HG03025 (cell line): Measurements from ENCODE around the gene ULK3.

ENCODE experiments used
- ATAC-seq: cut with Tn5 transposase; IDR thresholded peaks from one replicate; pipeline ENCODE4 v1.9.1; 2021; ENCODE audit warnings: mild to moderate bottlenecking, moderate library complexity; ENCODE audit not compliant: unreplicated experiment, low FRiP score

ULK3 gene

DNA sequence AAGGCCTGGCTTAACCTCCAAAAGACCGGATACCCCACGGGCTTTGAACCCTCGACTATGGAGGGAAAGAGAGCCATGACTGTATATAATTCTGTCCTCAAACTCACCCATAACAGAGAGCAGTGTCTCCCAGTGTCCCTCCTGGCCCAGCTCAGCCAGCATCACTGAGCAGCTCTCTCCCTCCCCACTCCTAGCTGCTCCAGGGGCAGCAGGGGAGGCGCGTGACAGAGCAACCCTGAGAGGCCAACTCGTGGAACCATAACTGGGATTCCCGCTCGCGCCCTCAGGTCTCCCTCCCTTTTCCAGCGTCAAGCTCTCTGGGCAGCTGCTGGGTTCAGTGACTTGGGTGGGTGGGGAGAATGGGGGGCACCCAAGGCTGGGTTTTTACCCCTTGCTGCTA is 17.1 kb downstream of the ULK3 start:
- no peak for ATAC-seq

DNA sequence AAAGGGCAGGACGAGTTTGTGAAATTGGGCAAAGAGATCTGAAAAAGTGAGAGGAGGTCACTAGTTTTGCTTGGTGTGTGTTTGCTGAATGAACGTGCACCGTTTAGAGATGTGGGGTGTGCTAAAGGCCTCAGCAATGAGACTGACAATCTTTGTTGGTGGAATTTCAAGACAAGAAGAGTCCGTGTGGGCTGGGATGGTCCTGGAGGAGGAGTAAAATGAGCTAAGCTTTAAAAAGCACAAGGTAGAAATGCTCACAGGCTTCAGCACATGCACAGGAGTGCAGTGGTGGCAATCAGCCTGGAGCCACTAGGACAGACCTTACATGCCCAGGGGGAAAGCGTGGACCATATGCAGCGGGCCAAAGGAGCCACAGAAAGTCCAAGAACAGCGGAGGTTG is 18.0 kb downstream of the ULK3 start:
- no peak for ATAC-seq

DNA sequence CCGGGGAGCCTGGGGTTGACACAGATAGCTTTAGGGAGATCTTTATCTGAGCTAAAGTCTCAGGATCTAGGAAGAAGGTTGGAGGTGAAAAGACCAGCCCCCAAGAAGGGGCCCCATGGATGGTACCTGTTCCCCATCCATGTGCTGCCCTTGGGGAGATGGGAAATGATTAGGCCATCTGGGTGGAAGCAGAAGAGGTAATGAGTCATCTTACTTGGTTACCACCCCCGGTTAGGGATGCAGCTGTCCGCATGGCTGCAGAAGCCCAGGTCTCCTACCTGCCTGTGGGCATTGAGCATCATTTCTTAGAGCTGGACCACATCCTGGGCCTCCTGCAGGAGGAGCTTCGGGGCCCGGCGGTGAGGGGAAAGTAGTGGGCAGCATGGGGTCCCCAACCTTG is 19.6 kb downstream of the ULK3 start:
- no peak for ATAC-seq

DNA sequence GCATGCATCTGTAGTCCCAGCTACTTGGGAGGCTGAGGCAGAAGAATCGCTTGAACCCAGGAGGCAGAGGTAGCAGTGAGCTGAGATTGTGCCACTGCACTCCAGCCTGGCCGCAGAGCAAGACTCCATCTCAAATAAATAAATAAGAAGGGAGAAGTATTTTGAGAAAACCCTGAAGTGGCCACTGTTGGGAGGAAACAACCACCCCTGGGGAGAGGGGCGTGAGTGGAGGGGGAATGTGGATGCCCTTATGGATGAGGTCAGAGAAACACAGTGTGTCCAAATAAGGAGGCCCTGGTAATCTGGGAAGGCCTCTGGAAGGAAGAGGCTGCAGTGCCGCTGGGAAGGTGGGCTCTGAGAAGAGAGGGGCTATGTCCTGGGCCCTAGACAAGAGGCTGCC is 20.7 kb downstream of the ULK3 start:
- no peak for ATAC-seq

DNA sequence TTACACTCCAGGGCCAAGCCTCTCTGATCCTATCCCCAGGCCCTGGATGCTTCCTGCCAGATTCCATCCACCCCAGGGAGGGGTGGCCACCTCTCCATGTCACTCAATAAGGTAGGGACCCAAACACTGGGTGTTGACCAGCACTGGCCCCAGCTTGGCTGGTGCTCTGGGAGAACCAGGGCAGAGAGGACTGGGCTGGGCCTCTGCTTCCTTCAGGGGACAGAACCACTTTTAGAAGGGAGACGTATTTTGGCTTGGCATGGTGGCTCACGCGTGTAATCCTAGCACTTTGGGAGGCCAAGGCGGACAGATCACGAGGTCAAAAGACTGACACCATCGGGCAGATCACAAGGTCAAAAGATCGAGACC is 21.2 kb downstream of the ULK3 start:
- ATAC-seq, result no peak

DNA sequence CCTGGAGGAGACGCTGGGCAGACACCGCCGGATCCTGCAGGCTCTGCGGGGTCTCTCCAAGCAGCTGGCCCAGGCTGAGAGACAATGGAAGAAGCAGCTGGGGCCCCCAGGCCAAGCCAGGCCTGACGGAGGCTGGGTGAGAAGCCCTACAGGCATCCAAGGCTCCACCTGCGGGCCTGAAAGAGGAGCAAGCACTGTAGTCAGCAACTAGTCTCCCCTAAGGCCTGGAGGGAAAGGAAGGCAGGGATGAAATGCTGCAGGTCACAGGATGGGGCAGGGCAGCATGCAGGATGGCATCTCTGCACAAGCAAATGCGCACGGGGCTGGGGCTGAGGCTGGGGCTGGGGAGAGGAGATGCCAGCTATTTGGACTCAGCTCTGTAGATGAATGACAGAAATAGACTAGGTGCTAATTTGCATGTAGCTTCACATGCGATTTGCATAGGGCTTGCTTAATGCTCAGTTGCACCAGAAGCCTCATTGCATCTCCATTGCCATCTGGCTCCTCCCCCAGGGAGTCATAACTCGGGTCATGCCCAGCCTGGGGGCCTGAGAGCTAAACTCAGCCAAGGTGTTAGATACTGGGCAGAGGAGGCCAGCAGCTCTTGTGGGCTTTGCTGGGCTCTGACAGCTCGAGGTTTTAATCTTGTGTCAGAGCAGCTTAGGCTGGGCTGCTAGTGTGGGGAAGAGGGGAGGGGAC is 21.7 kb downstream of the ULK3 start:
- no peak for ATAC-seq

DNA sequence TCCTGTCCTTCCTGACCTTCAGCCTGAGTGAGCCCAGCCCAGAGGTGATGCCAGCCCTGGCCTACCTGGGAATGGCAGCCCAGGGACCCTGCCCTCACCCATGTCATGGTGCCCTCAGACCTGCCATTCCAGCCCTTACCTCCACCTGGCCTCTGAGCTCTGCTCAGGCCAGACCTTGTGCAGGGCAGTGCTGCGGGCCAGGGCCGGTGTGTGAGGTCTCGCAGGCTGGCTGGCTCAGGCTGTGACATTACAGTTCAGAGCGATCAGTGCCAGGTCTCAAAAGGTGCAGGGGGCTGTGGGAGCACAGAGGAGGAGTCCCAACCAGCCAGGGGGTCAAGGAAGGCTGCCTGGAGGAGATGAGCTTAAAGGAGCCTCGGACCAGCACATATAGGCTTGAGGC is 22.9 kb downstream of the ULK3 start:
- no peak for ATAC-seq

DNA sequence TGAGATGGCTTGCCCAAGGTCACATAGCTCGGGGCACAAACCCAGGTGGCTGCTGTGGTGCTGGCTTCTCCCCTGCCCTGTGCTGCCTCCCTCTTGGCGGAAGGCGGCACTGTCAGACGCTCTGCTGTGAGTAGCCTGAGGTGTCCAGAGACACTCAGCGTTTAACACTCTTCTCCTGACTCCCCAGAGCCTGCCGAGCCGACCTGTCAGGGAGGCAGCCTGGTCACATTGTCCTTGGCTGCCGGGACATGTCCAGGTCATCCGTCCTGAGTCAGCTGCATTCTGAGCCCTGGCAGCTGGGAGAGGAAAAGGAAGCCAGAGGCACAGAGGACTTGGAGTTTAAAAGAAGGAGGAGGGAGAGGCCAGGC is 25.6 kb downstream of the ULK3 start:
- no peak for ATAC-seq

DNA sequence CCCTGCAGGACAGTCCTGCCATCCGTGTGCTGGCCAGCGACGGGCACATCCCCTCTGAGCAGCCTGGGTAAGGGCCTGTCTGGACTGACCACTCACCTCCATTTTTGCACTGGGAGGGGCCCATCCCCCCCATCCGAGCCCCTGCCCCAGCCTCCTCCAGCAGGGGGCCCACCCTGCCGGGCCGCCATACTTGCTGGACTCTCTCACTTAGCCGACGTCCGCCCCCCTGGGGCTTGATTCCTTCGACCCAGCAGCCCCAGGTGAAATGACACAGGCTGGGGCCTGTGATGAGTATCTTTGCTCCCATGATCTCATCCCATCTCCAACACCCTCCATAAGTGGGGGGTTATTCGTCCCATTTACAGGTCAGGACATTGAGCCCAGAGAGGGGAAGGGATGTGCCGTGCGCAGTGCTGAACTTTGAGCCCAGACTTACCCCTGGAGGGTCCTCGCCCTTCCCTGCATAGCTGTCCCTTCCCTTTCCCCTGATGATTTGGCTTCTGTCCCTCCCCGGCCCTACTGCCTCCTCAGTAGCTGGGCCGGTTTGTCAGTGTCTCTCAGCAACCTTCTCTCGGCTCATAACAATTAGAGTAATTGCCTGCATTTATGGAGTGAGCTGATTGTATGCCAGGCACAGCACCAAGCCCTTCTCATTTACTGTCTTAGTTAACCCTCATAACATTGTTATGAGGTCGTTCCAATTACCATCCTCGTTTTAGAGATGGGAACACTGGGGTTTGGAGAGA is 26.2 kb downstream of the ULK3 start:
- no peak for ATAC-seq

DNA sequence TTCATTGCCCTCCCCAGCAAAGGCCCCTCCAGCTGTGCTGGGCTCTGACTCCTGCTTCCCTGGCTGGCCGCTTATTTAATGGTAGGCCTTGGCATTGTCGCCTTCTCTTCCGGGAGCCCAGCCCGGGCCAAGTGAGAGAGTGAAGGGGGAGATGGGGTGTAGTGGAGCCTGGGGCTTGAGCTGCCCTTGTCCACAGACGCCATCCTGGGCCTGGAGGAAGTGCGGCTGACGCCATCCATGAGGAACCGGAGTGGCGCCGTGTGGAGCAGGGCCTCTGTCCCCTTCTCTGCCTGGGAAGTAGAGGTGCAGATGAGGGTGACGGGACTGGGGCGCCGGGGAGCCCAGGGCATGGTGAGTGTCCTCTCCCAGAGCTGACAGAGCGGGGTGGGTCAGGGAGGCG is 27.0 kb downstream of the ULK3 start:
- ATAC-seq, result no peak

DNA sequence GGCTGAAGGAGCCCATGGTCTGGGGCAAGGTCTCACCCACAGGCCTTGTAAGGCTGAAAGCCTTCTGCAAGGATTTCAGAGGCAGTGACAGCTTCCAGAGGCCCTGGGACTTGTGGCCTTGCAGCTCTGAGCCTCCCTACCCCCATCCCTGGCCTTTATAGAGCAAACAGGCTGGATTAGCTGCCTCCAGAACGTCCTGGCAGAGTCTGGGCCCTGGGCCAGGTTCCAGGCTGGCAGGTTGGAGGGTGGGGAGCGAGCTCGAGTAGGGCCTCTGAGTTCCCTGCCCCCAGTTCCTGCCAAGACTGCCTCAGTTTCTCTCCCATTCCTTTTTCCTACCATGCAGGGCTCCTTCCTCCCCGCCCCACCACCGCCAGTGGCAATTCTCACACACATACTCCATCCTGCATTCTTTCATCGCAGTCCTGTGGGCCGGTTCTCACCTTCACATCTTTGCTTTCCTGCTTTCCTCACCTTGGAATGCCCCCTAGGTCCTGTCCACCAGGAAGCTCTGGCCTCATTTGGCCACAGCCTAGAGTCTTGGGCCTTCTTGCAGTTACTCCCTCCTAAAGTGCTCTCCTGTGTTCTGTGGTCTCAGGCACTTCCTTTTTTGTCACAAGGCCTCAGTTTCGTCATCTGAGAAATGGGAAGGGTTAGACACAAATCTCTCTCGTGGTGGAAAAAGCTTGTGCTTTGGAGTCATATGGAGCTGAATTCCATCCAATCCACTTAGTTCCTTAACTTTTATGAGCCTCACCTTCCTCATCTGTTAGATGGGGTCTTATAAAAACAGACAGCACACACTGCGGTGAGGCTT is 27.6 kb downstream of the ULK3 start:
- no peak for ATAC-seq

DNA sequence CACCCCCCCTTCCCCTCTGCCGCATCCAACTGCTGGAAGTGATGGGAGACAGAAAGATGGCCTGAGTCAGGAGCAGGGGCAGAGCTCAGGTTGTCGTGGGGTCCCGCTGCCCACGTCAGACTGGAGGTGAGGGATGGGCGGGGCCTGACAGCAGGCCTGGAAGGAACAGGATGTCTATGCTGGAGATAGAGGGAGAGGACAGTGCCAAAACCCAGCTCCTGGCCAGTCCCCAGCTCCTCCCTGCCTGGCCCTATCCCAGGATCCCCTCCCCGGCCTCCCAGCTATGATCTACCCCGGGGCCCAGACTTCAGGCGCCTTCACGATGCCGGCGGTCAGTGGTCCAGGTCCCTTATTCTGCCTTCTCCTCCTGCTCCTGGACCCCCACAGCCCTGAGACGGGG is 30.4 kb downstream of the ULK3 start, which contains the start of gene LMAN1L:
LMAN1L (plus strand) TSS at position 303 of the 400 bp plus-strand sequence; CDS start at position 323, 20 bp downstream.
- ATAC-seq, result no peak

DNA sequence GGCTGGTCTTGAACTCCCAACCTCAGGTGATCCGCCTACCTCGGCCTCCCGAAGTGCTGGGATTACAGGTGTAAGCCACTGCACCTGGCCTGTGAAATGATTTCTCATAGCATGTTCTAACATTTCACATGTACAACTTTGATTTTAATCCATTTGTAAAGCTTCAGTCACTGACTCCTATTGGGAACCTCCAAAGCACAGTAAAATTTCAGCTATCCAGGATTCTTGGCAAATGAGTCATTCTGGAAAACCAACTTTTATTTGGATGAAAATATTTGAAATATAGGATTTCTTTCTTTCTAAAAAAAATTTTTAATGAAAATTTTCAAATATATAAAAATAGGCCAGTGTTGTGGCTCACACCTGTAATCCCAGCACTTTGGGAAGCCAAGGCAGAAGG is 33.0 kb downstream of the ULK3 start:
- no peak for ATAC-seq

DNA sequence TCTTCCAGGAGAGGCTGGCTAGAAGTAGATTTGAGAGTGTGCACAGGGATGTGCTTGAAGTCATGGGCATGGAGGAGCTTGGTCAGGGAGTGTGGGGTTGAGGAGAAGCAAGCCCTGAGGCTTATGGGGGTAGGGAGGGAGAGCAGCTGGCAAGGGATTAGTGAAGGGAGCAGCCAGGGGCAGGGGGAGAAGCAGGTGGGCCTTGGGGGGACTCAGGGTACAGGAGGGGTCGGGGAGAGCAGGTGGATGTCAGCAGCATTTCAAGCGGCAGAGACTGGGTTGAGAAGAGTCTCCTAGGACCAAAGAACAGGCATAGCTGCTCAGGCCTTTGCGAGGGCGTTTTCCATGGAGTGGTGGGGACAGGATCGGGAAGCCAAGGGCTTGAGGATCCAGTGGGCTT is 33.7 kb downstream of the ULK3 start:
- ATAC-seq, result no peak

DNA sequence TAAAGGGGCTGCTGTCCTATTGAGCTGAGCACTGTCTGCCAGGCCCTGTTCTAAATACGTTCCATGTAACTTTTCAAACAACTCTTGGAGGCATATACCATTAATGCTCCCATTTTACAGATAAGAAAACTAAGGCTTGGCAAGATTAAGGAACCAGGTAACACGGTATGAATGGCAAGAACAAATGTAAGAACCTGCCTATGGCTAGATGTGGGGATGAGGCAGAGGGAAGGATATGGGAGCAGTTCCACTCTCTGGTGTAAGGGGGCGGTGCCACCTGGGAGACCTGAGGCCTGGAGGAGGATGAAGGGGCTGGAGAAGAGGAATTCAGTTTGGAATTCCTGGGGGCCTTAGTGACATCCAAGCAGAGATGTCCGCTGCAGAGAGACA is 34.1 kb downstream of the ULK3 start:
- no peak for ATAC-seq

DNA sequence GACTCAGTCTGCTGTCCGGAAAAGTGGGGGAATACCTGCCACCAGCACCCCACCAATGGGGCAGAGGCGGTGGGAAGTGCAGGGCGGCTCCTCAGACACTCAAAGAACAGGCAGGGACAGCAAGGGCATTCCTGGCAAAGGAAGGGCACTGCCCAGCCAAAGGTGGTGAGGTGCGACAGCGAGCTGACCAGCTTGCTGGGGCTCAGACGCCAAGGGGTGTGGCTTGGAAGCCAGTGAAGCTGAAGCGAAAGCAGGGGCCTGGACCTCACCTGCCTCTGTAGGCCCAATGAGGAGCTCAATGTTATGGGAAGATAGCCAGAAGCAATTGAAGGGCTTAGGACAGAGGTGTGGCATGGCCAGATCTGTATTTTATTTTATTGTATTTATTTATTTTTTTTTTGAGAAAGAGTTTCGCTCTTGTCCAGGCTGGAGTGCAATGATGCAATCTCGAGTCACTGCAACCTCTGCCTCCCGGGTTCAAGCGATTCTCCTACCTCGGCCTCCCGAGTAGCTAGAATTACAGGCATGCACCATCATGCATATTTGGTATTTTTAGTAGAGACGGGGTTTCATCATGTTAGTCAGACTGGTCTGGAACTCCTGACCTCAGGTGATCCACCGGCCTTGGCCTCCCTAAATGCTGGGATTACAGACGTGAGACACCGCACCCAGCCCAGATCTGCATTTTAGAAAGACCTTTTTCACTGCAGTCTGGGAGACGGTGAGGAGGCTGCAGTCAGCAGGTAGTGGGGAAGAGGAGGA is 34.7 kb downstream of the ULK3 start:
- no peak for ATAC-seq

DNA sequence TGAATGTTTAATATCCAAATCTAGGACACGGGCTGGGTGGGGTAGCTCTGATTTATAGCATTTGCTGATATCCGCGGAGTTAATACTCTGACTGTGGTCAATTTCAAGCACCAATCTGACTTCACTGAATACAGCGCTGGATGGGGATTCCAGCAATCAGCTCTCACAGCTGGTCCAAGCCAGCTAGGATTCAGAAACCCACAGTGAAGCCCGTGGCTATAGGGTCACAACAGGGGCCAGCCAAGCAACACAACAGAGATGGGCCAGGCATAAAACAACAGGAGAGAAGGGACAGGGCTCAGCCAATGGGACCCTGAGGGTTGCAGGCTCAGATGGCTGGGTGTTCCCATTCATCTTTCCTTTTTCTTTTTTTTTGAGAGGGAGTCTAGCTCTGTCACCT is 35.7 kb downstream of the ULK3 start:
- ATAC-seq, result no peak

DNA sequence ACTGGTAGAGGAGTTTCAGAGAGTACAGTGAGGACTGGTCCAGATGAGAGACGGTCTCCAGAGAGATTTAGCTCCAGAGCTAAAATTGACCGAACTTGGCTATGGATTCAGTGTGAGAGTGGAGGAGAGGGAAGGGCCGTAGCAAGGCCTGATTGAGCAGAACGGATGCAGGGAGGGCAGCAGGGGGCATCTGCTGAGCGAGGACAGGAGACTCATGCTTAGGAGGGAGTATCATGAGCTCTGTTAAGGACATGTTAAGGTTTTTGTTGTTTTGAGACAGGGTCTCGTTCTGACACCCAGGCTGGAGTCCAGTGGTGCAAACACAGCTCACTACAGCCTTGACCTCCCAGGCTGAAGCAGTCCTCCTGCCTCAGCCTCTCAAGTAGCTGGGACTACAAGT is 38.0 kb downstream of the ULK3 start:
- no peak for ATAC-seq

DNA sequence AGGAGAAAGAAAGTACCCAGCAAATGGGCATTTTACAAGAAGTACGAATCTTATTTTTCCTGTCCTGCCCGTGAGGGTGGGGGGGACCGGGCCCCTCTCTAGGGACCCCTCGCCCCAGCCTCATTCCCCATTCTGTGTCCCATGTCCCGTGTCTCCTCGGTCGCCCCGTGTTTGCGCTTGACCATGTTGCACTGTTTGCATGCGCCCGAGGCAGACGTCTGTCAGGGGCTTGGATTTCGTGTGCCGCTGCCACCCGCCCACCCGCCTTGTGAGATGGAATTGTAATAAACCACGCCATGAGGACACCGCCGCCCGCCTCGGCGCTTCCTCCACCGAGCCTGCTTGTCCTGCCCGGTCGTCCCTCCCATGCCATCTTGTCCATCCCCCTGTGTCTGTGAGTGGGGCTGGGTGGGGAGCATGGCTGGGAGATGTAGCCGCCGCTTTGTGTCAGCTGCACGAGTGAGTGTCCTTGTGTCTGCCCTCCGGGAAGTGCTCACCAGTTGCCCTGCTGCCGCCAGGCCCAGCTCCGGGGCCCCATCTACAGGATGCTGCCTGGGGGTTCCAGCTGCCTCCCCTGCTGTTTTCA is 40.0 kb downstream of the ULK3 start:
- ATAC-seq, result no peak

DNA sequence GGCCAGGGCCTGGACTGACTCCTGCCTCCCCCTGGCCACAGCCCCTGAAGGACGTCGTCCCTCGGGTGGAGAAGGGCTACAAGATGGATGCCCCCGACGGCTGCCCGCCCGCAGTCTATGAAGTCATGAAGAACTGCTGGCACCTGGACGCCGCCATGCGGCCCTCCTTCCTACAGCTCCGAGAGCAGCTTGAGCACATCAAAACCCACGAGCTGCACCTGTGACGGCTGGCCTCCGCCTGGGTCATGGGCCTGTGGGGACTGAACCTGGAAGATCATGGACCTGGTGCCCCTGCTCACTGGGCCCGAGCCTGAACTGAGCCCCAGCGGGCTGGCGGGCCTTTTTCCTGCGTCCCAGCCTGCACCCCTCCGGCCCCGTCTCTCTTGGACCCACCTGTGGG is 40.7 kb downstream of the ULK3 start:
- ATAC-seq, result no peak
